AG10803 (cell line): Measurements from ENCODE around the gene PLEKHB2.
"Not testable (repeated sequence)": the region's sequence is repeated elsewhere in the genome, so short reads cannot be mapped to it uniquely, and the experiment has no call there.

Experiments
- DNase-seq: peaks from one replicate; pipeline ENCODE4 v3.0.0; 2010; ENCODE audit warnings: low read depth
- H3K4me3 ChIP-seq: 2 replicates; pipeline ENCODE4 v1.5.1; 2011; ENCODE audit warnings: mild to moderate bottlenecking, low read length, control low read depth
- TF ChIP-seq, protein P1 (sequence below): conservative IDR thresholded peaks from 2 replicates; pipeline ENCODE4 v1.5.1; 2011; ENCODE audit warnings: mild to moderate bottlenecking, low read length, control low read depth, inconsistent platforms

Gene PLEKHB2

DNA sequence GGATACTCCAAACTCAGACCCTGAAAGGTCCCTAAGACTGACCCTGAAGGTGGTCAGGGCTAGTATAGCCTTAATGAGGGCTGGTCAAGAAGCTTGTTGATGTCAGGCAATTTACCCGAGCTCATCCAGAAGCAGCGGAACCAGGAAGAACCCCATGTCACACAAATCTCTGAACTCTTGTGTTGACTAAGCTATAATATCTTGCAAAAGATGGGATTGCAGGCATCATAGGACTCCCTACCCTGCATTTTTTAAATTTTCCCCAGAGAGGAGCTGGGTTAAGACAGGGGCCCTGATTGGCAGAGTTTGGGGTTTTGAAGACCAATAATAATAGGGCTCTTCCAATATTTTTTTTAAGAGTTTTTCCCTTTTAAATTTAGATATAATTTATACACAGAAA is 2.0 kb upstream of the PLEKHB2 start:
- H3K4me3 ChIP-seq: no peak overlapping the region
- no peak for DNase-seq
- TF ChIP-seq, protein P1, sequence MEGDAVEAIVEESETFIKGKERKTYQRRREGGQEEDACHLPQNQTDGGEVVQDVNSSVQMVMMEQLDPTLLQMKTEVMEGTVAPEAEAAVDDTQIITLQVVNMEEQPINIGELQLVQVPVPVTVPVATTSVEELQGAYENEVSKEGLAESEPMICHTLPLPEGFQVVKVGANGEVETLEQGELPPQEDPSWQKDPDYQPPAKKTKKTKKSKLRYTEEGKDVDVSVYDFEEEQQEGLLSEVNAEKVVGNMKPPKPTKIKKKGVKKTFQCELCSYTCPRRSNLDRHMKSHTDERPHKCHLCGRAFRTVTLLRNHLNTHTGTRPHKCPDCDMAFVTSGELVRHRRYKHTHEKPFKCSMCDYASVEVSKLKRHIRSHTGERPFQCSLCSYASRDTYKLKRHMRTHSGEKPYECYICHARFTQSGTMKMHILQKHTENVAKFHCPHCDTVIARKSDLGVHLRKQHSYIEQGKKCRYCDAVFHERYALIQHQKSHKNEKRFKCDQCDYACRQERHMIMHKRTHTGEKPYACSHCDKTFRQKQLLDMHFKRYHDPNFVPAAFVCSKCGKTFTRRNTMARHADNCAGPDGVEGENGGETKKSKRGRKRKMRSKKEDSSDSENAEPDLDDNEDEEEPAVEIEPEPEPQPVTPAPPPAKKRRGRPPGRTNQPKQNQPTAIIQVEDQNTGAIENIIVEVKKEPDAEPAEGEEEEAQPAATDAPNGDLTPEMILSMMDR: no peak

DNA sequence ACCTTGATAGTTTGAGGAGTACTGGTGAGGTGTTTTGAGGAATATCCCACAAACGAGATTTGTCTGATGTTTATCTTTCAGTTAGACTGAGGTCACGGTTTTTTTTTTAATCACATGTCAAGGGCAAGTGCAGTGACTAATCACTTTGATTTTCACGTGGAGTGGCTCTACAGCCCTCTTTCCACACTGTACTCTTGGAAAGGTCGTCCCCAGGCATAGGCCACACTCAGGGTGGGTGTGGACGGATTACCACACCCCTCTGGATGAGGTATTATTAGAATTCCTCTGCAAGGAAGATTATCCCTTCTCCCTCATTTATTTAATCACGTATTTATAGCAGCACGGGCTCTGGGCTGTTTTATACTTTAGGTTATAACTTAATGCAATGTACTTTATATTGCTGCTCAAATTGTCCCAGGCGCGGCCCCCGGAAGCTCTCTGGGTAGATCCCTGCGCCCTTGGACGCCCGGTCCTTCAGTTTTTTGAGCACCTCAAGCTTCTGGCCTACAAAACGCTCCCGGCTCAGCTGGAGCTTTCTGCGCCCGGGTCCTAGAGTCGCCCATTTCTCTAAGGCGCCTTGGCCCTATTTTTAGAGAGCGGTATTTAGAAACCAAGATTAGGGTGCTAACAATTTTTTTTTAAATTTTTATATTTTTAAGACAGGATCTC is 515 bp upstream of the PLEKHB2 start:
- H3K4me3 ChIP-seq: peak overlapping the region; percentile 91
- peak; percentile 83 for DNase-seq
- TF ChIP-seq, protein P1: no peak

GRCh38 chr2:131105950-131106801 is 1.0 kb downstream of the PLEKHB2 start:
- peak overlapping the region; percentile 91 for H3K4me3 ChIP-seq
- TF ChIP-seq, protein P1: no peak
- DNase-seq: peak; percentile 68

DNA sequence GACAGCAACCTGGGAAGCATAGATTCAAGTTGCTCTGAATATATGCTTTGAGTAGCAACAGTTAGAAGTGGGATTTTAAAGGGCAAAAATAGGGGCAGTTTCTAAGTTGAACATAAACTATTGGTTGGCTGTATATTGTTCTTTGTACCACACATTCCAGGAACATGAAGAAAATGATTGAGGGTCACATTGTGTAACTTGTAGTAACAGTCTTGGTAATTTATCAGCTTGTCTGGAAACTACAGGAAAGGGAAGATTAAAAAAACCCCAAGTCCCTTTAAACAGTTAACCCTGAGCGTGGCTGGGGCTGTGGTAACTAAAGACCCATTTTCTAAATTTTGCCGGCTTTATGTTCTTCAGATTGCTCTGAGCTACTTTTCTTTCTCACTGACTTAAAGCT is 7.4 kb downstream of the PLEKHB2 start:
- DNase-seq: no peak
- TF ChIP-seq, protein P1: no peak
- no peak overlapping the region for H3K4me3 ChIP-seq

- TF ChIP-seq, protein P1: no peak
- DNase-seq: no peak
- no peak overlapping the region for H3K4me3 ChIP-seq
Observed at GRCh38 chr2:131113566-131114227, 8.6 kb downstream of the PLEKHB2 start.

DNA sequence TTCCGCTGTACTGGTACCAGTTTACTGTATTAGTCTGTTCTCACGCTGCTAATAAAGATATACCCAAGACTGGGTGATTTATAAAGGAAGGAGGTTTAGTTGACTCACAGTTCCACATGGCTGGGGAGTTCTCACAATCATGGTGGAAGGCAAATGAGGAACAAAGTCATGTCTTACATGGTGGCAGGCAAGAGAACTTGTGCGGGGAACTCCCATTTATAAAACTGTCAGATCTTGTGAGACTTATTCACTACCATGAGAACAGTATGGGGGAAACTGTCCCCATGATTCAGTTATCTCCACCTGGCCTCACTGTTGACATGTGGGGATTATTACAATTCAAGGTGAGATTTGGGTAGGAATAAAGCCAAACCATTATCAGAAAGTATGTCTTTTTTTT is 9.8 kb downstream of the PLEKHB2 start:
- not testable (repeated sequence) for H3K4me3 ChIP-seq, DNase-seq

DNA sequence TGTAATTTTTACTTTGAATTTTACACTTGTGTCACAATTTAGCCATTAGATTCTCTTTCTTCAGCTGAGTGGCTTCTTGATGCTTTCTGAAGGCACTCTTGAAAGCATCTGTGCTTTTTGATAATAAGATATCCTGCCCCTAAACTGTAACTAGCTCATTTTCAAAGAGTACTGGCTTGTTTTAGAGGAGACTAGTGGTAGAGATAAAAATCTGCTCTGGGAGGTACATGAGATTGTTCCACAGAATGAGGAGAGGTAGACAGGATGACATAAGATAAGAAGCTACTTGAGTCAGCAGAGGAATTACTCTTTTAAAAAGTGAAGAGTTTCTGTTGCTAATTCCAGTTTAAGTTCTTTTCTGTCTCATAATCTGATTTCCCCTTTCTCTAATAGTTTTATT is 10.6 kb downstream of the PLEKHB2 start:
- no peak overlapping the region for H3K4me3 ChIP-seq
- DNase-seq: no peak
- TF ChIP-seq, protein P1: no peak
